Measurements from ENCODE around the gene PTPN5. TPM values are rescaled to one million over a fixed set of nuclear protein-coding genes. Genes with fewer than 3 reads are reported as not detected.

PTPN5 gene
- total and polyA plus RNA-seq, 7 donors, result 0.22 to 1.4 (median 0.61) TPM

DNA sequence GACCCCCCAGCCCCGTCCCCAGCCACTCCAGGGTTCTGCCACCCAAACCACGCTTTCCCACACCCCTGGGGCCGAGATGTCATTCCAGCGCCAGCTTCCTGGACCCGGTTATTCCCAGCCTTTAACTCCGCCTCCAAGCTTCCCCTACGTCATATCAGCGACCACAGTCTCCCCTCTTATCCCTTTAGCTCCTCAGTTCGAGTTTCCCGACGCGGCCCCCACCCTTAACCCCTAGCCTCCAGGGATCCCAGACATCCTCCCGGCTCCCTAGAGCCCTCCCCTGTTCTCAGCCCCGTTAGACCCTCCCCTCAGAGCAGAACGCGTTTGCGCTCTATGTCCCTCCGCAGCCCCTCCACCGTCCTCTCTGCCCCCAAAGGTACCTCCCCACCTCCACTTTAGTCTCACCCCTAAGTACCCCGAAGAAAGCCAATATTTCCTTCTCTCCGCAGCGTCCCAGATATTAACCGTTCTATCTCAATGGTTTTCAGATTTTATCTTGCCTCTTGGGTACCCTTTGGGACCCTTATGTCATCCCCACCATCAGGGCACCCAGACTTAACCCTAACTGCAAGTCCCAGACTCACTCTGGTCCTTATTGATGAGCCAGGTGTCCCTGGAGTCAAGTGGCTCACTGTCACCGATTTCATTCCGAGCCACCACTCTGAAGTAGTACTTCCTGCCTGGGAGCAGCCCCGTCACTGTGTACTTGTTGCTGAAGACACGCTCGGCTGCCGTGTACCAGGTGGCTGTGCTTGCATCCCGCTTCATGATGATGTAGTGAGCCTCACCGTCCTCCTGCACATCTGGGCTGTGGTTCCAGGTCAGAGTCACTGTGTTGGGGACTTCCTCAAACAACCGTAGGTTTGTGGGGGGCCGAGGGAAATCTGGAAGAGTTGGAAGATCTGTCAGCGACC, 85.0 kb downstream of the PTPN5 start:
- intact Hi-C loops (cut with DNase I), result no loop called here
- Histone ChIP-seq H3K4me1 (peaks cover 8% of the 10 kb centered on the region), H3K27me3 (ENCODE audit: insufficient read depth in 3 of 3, low read length in 2 of 3) (peaks cover 0 to 6% (median 0%) of the 10 kb centered on the region in 3 donors), H3K27ac (no peak overlapping the region), H3K4me3 (peak overlapping the region; percentile 58), H3K9me3 (no peaks in the 10 kb centered on the region), H3K36me3 (ENCODE audit: insufficient read depth in 1 of 2, low read depth in 1 of 2) (peaks cover 0 to 15% of the 10 kb centered on the region in 2 donors)
- TF ChIP-seq, protein P1, sequence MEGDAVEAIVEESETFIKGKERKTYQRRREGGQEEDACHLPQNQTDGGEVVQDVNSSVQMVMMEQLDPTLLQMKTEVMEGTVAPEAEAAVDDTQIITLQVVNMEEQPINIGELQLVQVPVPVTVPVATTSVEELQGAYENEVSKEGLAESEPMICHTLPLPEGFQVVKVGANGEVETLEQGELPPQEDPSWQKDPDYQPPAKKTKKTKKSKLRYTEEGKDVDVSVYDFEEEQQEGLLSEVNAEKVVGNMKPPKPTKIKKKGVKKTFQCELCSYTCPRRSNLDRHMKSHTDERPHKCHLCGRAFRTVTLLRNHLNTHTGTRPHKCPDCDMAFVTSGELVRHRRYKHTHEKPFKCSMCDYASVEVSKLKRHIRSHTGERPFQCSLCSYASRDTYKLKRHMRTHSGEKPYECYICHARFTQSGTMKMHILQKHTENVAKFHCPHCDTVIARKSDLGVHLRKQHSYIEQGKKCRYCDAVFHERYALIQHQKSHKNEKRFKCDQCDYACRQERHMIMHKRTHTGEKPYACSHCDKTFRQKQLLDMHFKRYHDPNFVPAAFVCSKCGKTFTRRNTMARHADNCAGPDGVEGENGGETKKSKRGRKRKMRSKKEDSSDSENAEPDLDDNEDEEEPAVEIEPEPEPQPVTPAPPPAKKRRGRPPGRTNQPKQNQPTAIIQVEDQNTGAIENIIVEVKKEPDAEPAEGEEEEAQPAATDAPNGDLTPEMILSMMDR (IDR thresholded peaks at IDR 0.05), result no peak
- 16 to 24% (median 22%) methylated on average over 28 to 34 of the region's 34 CpGs for WGBS, 3 donors
- peak; percentile 46 to 79 (median 56) for ATAC-seq
- DNase-seq, result peak; percentile 52 to 77

DNA sequence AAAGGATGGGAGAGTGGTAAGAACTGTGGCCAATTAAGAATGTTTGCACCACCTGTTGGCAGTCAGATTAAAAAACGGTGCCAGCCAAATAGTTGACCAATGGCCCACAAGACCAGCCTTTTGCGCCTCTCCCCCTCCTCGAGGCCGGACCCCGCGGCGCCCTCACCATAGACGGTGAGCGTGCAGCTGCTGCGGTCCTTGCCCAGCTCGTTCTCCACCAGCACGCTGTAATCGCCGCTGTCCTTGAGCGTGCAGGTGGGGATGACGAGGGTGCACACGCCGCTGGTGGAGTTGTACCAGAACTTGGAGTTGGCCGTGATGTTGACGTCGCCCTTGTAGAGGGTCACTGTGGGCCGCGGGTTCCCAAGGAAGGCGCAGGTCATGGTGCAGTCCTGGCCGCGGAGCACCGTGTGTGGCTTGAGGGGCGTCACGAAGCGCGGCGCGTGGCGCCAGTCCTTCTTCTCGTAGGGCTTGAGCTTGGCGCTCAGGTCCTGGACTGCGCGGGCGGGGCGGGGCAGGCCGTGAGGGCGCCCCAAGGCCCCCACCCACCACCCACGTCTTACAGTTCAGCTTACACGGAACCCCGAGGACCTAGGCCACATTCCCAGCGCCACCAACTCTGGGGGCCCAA, 85.8 kb downstream of the PTPN5 start:
- Histone ChIP-seq H3K27me3 (ENCODE audit: insufficient read depth in 3 of 3, low read length in 2 of 3) (peaks cover 0 to 6% (median 0%) of the 10 kb centered on the region in 3 donors), H3K9me3 (no peaks in the 10 kb centered on the region), H3K27ac (no peak overlapping the region), H3K4me1 (peaks cover 8% of the 10 kb centered on the region), H3K36me3 (ENCODE audit: insufficient read depth in 1 of 2, low read depth in 1 of 2) (peaks cover 0 to 21% of the 10 kb centered on the region in 2 donors), H3K4me3 (peak overlapping the region; percentile 58)
- DNase-seq (peak; percentile 39 to 65), ATAC-seq (peak; percentile 45 to 75 (median 61))
- 2 to 4% (median 2%) methylated on average over 36 to 46 of the region's 46 CpGs for WGBS, 3 donors
- intact Hi-C loops (cut with DNase I), result no loop called here
- TF ChIP-seq, protein P1 (IDR thresholded peaks at IDR 0.05), result no peak

DNA sequence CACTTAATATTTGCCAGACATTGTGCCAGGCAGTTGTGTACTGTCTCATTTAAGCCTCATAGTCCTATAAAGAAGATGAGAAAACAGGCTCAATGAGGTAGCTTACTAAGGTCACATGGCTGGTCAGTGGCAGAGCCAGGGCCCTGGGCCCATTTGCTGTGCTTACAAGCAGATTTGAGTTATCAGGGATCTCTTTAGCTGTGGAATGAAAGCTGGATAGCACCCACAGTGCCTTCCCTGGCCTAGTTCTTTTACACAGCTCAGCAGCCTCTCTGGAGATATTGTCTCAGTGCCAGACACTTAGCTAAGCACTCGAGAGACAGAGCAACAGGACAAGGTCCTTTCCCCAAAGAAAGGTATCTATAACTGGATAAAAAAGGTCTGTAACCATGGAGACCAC, 86.9 kb downstream of the PTPN5 start:
- DNase-seq, result no peak
- peaks cover 0 to 21% of the 10 kb centered on the region in 2 donors for H3K36me3 ChIP-seq (ENCODE audit: insufficient read depth in 1 of 2, low read depth in 1 of 2)
- TF ChIP-seq, protein P1 (IDR thresholded peaks at IDR 0.05), result no peak
- H3K4me3 ChIP-seq, result no peak overlapping the region
- intact Hi-C loops (cut with DNase I), result no loop called here
- H3K9me3 ChIP-seq, result no peaks in the 10 kb centered on the region
- no peak overlapping the region for H3K27ac ChIP-seq
- ATAC-seq, result no peak
- WGBS, 3 donors, result 26 to 61% (median 57%) methylated on average over 1 of the region's 1 CpG
- peaks cover 0 to 6% (median 0%) of the 10 kb centered on the region in 3 donors for H3K27me3 ChIP-seq (ENCODE audit: insufficient read depth in 3 of 3, low read length in 2 of 3)
- peaks cover 10% of the 10 kb centered on the region for H3K4me1 ChIP-seq

DNA sequence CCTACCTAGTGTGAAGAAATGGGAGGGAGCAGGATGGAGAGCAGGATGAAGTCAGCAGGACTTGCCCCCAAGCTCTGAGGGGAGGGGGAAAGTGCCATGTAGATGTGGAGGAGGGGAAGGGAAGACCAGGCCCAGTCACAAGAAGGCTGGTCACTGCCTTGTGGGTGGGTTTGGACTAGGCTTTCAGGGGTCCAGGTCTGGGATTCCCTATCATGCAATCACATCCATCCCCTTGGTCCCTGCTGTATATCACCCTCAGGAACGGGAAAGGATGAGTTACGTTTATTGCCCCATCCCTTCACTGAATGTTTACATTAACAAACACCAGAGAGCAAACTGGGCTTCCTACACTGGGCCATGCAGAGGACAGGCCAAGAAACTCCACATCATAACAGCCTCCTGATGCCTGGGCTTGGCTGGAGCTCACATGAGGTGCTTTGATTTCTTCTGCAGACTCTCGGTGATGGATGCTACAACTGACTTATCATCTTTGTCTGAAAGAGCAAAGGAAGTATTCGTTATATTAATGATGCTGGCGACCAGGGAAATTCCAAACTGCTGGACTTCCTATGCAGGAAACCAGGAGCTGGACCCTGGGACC, 87.5 kb downstream of the PTPN5 start:
- intact Hi-C loops (cut with DNase I), result no loop called here
- H3K4me3 ChIP-seq, result no peak overlapping the region
- H3K27ac ChIP-seq, result no peak overlapping the region
- H3K27me3 ChIP-seq (ENCODE audit: insufficient read depth in 3 of 3, low read length in 2 of 3), result peaks cover 0 to 6% (median 0%) of the 10 kb centered on the region in 3 donors
- TF ChIP-seq, protein P1 (IDR thresholded peaks at IDR 0.05), result no peak
- H3K36me3 ChIP-seq (ENCODE audit: insufficient read depth in 1 of 2, low read depth in 1 of 2), result peaks cover 0 to 21% of the 10 kb centered on the region in 2 donors
- H3K4me1 ChIP-seq, result peaks cover 14% of the 10 kb centered on the region
- DNase-seq (no peak), ATAC-seq (no peak)
- no peaks in the 10 kb centered on the region for H3K9me3 ChIP-seq
- 81 to 86% (median 83%) methylated on average over 5 of the region's 5 CpGs for WGBS, 3 donors

All from psoas muscle (tissue), 8 donors.